GM12873 (cell line): ENCODE data around the gene MAGI1.

Experiments used
- TF ChIP-seq, protein P1 (sequence below): IDR thresholded peaks from 2 replicates; pipeline ENCODE4 v1.5.1; 2012; ENCODE audit warnings: low read depth, mild to moderate bottlenecking, moderate library complexity, low read length, control low read depth; ENCODE audit not compliant: insufficient read depth; ENCODE audit errors: missing control alignments

Gene MAGI1

DNA sequence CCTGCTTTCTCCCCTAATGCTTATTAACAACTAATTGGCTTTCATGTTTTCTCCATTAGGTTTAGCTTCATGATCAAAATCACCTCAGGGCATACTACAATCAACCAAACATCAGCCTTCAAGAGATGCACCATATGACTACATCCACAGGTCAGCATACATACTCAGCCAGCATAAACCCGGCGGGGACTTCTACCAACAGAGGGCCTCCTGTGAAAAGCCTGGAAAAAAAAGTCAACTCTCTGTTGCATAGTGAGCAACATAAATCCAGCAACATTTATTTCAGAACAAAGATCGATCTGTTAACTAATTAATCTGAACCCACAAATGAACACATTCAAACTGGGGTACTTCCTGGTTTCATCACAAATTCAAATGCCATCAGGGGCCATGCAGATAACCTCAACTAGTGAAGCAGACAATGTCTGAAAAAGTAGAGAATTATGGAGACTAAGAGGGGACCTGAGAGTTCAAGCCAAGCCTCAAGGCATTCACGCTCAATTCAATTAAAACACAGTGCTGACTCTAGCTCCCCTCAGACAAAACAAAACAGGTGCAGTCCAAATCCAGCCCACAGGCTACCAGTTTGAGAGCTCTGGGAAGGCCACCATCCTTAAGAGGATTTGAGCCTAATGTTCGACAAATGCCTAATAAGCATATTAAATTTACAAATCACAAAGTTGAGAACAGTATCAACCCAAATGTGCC, 124.5 kb downstream of the MAGI1 start:
- TF ChIP-seq, protein P1, sequence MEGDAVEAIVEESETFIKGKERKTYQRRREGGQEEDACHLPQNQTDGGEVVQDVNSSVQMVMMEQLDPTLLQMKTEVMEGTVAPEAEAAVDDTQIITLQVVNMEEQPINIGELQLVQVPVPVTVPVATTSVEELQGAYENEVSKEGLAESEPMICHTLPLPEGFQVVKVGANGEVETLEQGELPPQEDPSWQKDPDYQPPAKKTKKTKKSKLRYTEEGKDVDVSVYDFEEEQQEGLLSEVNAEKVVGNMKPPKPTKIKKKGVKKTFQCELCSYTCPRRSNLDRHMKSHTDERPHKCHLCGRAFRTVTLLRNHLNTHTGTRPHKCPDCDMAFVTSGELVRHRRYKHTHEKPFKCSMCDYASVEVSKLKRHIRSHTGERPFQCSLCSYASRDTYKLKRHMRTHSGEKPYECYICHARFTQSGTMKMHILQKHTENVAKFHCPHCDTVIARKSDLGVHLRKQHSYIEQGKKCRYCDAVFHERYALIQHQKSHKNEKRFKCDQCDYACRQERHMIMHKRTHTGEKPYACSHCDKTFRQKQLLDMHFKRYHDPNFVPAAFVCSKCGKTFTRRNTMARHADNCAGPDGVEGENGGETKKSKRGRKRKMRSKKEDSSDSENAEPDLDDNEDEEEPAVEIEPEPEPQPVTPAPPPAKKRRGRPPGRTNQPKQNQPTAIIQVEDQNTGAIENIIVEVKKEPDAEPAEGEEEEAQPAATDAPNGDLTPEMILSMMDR: no peak

DNA sequence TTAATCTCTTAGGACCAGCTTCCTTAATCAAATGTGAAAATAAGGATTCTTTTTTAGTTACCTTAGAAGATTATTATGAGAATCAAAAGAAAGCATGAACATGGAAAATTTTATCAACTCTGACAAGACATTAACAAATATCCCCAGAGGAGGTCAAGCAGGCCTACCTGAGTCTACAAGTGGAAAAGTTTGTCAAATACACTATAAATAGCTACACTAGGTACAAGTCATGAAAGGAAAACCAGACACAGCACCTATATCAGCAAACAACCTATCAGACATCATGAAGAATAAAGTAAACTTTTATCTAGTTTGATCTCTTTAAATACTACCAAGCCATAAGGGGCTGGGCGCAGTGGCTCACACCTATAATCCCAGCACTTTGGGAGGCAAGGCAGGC, 126.1 kb downstream of the MAGI1 start:
- TF ChIP-seq, protein P1: no peak

DNA sequence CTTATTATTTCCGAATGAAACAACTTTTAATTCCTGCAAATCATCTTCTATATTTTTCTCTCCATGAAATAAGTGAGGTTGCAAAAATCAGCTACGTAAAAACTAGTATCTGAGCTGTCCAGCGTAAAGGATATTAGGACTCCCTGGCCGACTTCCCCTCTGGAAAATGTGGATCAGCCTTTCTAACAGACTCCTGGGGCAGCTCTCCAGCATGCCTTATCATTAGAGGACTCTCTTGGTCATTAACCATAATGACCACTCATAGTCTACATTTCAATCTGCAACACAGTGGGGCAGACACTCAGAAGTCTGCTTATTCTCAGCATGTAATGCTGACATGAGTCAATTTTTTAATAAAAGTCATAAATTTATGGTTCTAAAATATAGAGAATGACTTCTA, 130.1 kb downstream of the MAGI1 start:
- TF ChIP-seq, protein P1: no peak

DNA sequence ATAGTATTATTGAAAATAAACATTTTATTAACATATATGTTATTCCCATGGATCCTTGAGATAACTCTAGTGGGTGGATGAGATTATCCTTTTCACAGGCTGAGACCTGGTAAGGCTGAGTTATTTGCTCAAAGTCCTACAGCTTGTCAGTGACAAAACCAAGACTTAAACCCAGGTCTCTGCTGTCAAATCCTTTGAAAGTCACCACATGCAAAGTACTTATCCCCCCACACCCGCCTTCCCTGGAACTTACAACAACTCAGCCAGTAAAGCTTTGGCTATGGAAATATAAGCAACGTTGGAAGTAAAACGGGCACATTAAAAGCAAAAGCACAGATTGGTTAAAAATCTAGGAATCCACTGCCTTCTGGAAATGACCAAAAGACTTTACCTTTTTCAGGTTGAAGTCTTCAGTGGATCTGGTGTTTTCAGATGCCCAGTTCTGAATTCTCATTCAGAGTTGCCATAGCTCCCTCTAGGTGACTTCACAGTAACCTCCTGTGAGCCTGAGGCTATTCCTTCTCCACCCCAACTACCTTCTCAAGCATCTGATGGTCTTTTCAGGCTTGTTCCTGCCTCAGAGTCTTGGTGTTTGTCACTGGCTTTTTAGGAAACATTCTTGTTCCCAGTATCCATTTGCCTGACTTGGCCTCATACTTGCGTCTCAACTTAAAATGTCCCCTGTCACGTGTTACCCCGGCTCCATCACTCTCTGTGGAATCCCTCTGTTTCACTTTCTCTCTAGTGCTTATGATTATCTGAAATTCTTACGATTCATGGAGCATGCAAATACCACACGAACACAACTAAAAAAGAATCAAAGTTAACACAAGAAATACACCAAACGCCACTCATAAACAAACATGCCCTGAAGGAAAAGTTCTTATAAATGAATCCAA, 131.2 kb downstream of the MAGI1 start:
- TF ChIP-seq, protein P1: no peak

DNA sequence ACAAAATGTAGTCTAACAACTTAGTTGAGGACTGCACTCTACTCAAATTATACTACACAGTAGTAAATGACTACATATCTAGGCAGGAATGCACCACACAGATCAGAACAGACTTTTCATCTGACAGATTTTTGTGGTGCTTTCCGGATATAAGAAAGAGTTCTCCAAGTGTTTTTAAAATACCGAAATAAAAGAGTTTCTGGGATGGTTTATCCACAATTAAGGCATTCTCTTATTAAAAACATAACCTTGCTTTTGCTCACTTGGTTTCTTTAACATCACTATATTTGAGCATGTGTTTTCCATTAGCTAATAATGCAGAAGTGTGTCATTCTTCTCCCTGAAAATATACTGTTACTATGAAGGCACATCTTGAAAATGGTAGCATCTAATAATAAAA, 132.9 kb downstream of the MAGI1 start:
- TF ChIP-seq, protein P1: no peak

DNA sequence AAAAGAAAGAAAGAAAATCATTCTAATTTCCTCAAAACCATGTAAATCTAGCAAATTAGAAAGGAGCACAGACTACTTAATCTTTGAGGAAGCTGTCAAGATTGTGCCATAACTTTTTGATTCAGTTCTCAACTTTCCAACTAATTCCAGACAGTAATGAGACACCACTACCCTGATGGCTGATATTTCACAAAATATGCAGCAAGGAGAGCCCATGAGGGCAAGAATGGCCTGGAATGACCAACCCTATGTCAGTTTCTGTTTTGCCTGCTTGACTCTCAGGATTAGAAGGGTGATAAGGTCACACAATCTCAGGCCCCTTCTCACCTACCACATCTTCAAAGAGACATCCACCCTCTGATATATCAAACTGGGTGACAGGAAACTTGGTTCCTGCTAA, 134.7 kb downstream of the MAGI1 start:
- TF ChIP-seq, protein P1: no peak

DNA sequence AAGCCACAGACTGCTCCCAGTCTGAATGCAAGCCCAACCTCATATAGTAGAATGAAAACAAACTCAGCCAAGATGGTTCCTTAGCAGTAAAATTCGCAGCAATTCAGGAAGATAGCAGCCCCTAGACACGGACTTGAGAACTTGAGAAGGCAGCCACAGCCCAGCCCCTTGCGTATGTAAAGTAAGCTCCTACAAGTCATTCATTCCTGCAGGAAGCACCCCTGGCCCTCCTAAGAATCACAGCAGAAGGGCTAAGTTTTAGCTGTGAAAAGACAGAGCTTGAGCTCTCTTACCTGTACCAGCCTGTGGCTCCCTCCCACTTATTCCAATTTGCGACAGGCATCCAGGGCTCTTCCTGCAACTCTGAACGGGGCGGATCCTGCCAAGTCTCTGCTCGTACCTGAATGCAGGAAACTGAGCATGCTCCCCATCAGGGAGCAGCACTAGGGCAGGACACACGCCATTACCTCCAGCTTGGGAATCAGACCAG, 136.4 kb downstream of the MAGI1 start:
- TF ChIP-seq, protein P1: no peak
